ENCODE measurements around the gene RNASE1.

DNA sequence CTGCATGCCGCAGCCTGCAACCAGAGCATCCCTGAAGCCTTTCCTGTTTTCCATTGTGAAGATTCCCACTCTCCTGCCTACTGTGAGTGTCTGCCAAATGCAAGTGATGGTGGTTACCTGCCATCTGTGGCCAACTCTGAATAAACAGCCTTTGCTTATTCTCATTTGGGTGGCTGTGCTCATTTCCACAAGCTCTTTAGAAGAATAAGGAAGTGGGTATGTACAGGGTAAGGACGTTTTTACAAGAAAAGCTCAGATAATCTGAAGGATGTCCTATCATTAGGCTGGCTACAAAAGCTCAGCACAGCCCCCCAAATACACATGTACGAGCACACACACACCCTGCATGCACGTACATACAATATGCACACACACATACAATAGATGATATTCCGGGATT is 7.3 kb upstream of the RNASE1 start:
- TF ChIP-seq, protein P1, sequence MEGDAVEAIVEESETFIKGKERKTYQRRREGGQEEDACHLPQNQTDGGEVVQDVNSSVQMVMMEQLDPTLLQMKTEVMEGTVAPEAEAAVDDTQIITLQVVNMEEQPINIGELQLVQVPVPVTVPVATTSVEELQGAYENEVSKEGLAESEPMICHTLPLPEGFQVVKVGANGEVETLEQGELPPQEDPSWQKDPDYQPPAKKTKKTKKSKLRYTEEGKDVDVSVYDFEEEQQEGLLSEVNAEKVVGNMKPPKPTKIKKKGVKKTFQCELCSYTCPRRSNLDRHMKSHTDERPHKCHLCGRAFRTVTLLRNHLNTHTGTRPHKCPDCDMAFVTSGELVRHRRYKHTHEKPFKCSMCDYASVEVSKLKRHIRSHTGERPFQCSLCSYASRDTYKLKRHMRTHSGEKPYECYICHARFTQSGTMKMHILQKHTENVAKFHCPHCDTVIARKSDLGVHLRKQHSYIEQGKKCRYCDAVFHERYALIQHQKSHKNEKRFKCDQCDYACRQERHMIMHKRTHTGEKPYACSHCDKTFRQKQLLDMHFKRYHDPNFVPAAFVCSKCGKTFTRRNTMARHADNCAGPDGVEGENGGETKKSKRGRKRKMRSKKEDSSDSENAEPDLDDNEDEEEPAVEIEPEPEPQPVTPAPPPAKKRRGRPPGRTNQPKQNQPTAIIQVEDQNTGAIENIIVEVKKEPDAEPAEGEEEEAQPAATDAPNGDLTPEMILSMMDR (conservative IDR thresholded peaks at IDR 0.05): no peak
- no peak for TF ChIP-seq ZFX (IDR thresholded peaks at IDR 0.05)

All from C4-2B (cell line).